Spinal cord (tissue), 10 donors: ENCODE results near the gene IP6K2. TPM values are rescaled to one million over a fixed set of nuclear protein-coding genes. Genes with fewer than 3 reads are reported as not detected.
"Not testable (repeated sequence)": the region's sequence is repeated elsewhere in the genome, so short reads cannot be mapped to it uniquely, and the experiment has no call there.

Experiments used
- DNase-seq, 6 donors: peaks; one replicate each; pipeline versions ENCODE4 v3.0.0 to v3.0.0-alpha.2; 2013 to 2015; ENCODE audit warnings: low spot score in 6 of 6, low read depth in 4 of 6
- H3K27ac ChIP-seq: one replicate; pipeline ENCODE4 v1.5.1; 2013; ENCODE audit warnings: low read depth, low read length, control low read depth
- H3K27me3 ChIP-seq: one replicate; pipeline ENCODE4 v1.6.1; 2013; ENCODE audit warnings: low read length; ENCODE audit not compliant: control insufficient read depth, insufficient read depth
- H3K36me3 ChIP-seq: one replicate; pipeline ENCODE4 v1.6.1; 2013; ENCODE audit warnings: low read length; ENCODE audit not compliant: control insufficient read depth, insufficient read depth
- H3K4me1 ChIP-seq: one replicate; pipeline ENCODE4 v1.6.1; 2013; ENCODE audit warnings: low read length; ENCODE audit not compliant: control insufficient read depth, insufficient read depth
- H3K4me3 ChIP-seq: one replicate; pipeline ENCODE4 v1.5.1; 2013; ENCODE audit warnings: low read depth, low read length, control low read depth
- H3K9me3 ChIP-seq: one replicate; pipeline ENCODE4 v1.6.1; 2013; ENCODE audit warnings: low read length; ENCODE audit not compliant: control insufficient read depth, insufficient read depth
- WGBS: methylation state at CpG from one replicate; pipeline ENCODE4 v1.1.5; 2013; ENCODE audit warnings: missing lambda C conversion rate; ENCODE audit not compliant: insufficient coverage; 5-methylcytosine and 5-hydroxymethylcytosine counted together
- polyA plus RNA-seq, 2 donors: library from polyadenylated mRNA; unstranded; fragments of 120-200 nt; gene quantifications; one replicate each; pipeline ENCODE4 v1.2.1, GENCODE V29; 2013; ENCODE audit not compliant: insufficient read length in 2 of 2
- total RNA-seq, 2 donors: library from RNA; depleted of rRNA in 1 of 2; stranded (reverse); fragments of 120-200 nt in 1 of 2; fragments of >200 nt in 1 of 2; gene quantifications; one replicate each; pipeline versions ENCODE4 v1.2.3 to v1.2.4, GENCODE V29; 2013 to 2014
- donor health status: healthy.

Gene IP6K2
- total and polyA plus RNA-seq, 4 donors, result 67.0 to 202 (median 148) TPM

DNA sequence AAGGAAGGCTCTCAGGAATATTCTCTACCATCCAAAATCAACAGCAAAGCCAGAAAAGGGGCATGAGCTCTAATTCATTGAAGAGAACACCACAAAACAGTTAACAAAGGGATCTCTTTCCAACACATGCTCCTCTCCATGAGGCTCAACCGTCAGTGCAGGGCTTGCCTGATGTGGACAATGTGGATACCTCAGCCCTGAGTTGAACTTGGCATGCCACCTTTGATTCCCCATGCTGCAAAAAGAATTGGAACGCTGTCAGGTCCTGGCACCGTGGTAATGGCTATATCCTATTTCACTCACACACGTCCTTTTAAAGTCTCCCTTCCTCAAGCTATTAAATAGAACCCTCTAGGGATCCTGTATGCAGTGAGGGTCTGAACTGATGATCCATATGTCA, 30.7 kb upstream of the IP6K2 start:
- H3K27ac ChIP-seq, result peak overlapping the region; percentile 50

DNA sequence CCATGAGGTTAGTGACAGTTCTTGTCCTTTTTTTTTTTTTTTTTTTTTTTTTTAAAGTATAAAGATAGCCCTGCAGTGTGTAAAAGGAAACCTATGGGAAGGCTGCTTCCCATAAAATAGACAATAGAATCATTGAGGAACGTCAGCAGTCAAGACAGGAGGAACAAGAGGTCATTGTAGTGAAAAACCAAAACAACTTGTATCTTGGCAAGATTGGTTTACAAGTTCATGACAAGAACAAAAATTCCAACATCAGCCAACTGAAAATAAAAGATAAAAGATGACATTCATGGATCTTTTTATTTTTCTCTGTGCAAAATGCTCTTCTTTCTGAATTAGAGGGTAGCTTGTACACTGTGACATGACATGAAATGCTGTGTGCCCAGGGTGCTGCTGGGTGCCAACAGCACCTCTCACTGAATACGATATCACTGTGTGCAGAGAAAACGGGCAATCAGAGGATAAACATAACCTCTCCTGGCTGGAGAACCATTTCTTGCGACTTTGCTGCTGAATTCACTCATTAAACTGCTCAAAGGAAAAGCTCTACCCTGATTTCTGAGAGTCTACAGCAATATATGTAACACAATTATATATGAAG, 30.1 kb upstream of the IP6K2 start:
- WGBS, result no CpG with 5 or more reads among the region's 4 CpGs
- Histone ChIP-seq H3K9me3 (no peaks in the 10 kb centered on the region), H3K4me1 (peaks cover 13% of the 10 kb centered on the region), H3K4me3 (no peak overlapping the region), H3K27ac (peak overlapping the region; percentile 50), H3K27me3 (no peaks in the 10 kb centered on the region), H3K36me3 (peaks cover 5% of the 10 kb centered on the region)
- DNase-seq, result peak in 1 of 6 donors; percentile 45

More for the DNA sequence above, 30.7 kb upstream of the IP6K2 start:
- peaks cover 13% of the 10 kb centered on the region for H3K4me1 ChIP-seq
- H3K9me3 ChIP-seq, result no peaks in the 10 kb centered on the region
- no peak for DNase-seq
- no peaks in the 10 kb centered on the region for H3K27me3 ChIP-seq
- H3K4me3 ChIP-seq, result no peak overlapping the region
- H3K36me3 ChIP-seq, result peaks cover 5% of the 10 kb centered on the region
- 60% methylated on average over 1 of the region's 4 CpGs for WGBS

DNA sequence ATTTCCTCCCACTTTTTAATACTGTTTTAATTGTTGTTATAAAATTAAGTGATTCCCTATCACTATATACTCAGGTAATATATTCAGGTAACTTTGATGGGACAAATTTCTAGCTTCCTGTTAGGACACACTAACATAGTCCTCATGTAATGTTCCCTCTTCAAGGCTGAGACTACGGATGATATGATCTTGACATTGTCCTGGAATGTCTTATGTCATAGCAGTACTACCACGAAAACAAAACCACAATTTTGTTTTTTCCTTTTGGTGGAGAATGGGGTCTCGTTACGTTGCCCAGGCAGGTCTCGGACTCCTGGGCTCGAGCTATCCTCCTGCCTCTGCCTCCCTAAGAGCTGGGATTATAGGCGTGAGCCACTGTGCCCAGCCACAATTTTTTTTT, 26.8 kb upstream of the IP6K2 start:
- Histone ChIP-seq H3K27me3 (no peaks in the 10 kb centered on the region), H3K27ac (no peak overlapping the region), H3K4me3 (no peak overlapping the region), H3K4me1 (peaks cover 37% of the 10 kb centered on the region), H3K9me3 (no peaks in the 10 kb centered on the region), H3K36me3 (peaks cover 2% of the 10 kb centered on the region)
- DNase-seq, result no peak
- WGBS, result 94% methylated on average over 4 of the region's 7 CpGs

DNA sequence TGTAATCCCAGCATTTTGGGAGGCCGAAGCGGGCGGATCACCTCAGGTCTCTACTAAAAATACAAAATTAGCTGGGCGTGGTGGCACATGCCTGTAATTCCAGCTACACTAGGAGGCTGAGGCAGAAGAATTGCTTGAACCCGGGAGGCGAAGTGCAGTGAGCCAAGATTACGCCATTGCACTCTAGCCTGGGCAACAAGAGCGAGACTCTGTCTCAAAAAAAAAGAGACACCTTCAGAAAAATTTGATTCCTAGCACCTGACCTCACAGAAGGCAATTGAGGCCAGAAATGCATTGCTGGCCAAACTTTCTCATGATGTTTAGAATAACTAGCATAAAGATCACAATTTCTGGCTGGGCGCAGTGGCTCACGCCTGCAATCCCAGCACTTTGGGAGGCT, 24.2 kb upstream of the IP6K2 start:
- H3K4me1 ChIP-seq, result peaks cover 24% of the 10 kb centered on the region
- WGBS, result 94% methylated on average over 10 of the region's 10 CpGs

DNA sequence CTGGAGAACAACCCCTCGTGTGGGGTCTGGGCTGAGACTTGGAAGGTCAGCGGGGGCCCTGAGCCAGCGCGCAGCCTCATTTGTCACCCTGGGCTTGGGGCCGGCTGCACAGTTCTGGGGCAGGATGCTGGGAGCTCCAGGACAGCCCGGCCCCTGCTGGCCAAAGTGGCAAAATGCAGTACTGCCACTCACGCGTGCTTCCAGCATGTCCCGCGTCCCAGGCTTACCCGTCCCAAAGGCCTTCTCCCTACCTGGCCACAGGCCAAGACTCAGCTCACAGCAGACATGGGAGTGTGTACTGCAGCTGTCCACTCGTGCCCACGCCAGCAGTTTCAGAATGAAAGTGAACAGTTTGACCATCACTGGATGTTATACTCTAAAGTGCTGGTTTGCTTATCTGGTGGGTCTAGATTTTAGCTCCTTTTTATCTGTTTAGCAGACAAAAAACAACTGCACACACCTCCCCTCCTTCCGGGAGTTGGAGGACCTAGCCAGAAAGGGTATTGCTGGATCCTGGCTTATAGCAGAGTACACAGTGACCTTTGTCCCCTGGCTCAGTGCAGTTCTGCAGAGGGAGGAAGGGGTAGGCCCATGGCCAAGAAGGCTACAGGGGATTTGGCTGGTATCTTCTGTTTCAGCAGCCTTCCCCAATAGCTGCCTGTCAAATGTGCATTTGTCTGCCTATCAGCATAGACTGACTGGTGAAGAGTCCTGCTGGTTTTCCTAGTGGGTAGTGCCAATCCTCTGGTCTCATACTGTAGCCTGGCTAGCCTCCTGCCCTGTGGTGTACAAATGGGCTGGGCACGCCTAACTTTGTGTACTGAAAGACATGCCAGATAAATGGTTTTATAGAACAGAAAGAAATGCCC, 23.2 kb upstream of the IP6K2 start:
- H3K4me3 ChIP-seq, result peak overlapping the region; percentile 2
- H3K36me3 ChIP-seq, result peaks cover 3% of the 10 kb centered on the region
- H3K9me3 ChIP-seq, result no peaks in the 10 kb centered on the region
- H3K27me3 ChIP-seq, result no peaks in the 10 kb centered on the region
- WGBS, result 6% methylated on average over 14 of the region's 15 CpGs
- peak in 5 of 6 donors; percentile 36 to 85 (median 49) for DNase-seq
- peak overlapping the region; percentile 76 for H3K27ac ChIP-seq
- peaks cover 30% of the 10 kb centered on the region for H3K4me1 ChIP-seq

More for the DNA sequence above, 24.2 kb upstream of the IP6K2 start:
- not testable (repeated sequence) for H3K27me3 ChIP-seq, H3K9me3 ChIP-seq, DNase-seq, H3K4me3 ChIP-seq, H3K27ac ChIP-seq, H3K36me3 ChIP-seq

DNA sequence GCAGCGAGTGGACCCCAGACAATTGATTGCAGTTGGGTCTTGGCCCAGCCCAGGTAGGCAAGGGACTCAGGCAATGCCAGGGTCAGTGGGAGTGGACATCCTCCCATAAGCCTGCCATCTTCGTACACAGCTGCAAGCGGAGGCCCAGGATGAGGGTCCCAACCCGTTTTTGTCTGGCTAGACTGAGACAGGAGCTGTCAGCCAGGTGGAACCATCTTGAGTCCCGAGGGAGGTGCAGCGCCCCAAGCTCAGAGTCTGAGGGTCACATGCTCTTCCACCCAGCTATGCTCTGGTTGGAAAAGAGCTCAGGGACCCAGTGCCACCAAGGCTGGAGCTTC, 22.6 kb upstream of the IP6K2 start:
- 82% methylated on average over 6 of the region's 6 CpGs for WGBS
- DNase-seq, result no peak
- H3K27ac ChIP-seq, result peak overlapping the region; percentile 76

DNA sequence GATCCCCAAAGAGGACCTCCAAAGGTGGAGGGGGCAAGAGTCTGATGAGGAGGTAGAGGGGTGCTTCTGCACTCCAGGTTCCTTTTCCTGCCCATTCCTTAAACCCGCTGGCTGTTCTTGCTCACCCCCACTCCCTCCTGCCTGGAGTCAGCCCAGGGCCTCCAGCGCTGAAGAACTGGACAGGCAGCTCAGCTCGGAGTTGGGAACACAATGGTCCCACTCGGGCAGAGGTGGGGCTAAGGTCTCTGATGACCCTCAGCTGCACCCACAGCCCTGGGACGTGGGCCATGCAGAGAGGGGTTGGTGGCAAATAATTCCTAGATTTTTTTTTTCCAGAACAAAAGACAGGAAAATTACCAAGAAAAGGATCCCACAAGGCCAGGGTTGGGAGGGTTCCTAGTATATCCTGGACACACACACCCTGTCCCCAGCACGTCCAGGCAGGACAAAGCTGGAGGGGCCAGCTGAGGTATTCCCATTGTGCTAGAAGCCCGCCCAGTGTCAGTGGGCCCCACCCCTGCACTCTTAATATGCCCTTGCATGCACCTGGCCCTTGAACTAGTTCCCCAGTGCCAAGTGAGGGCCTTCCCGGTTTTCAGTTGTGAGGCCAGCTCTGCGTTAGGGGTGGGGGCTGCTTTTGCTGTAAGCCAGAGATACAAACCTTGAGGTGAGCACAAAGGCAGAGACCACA, 22.1 kb upstream of the IP6K2 start:
- Histone ChIP-seq H3K4me1 (peaks cover 30% of the 10 kb centered on the region), H3K27me3 (no peaks in the 10 kb centered on the region), H3K27ac (no peak overlapping the region), H3K36me3 (peaks cover 3% of the 10 kb centered on the region), H3K4me3 (no peak overlapping the region), H3K9me3 (no peaks in the 10 kb centered on the region)
- WGBS, result 84% methylated on average over 8 of the region's 9 CpGs
- DNase-seq, result no peak

More for the DNA sequence above, 22.6 kb upstream of the IP6K2 start:
- Histone ChIP-seq H3K36me3 (peaks cover 3% of the 10 kb centered on the region), H3K4me1 (peaks cover 30% of the 10 kb centered on the region), H3K4me3 (no peak overlapping the region), H3K27me3 (no peaks in the 10 kb centered on the region), H3K9me3 (no peaks in the 10 kb centered on the region)

DNA sequence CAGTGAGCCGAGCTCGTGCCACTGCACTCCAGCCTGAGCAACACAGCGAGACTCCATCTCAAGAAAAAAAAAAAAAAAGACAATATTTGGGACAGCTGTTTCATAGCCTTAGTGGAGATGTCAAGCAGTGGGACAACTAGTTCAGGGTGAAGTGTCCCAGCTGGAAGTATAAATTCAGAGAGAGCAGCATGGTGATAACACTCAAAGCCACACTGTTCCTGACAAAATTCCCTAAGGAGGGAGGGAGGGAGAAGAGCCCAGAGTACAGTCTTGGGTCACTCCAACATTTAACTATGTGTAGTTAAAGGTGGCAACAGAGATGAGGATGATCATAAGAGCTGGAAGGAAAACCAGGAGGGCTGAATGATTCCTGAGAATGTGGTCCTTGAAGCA, 21.1 kb upstream of the IP6K2 start:
- no peak overlapping the region for H3K27ac ChIP-seq
- WGBS, result no CpG with 5 or more reads among the region's 3 CpGs

DNA sequence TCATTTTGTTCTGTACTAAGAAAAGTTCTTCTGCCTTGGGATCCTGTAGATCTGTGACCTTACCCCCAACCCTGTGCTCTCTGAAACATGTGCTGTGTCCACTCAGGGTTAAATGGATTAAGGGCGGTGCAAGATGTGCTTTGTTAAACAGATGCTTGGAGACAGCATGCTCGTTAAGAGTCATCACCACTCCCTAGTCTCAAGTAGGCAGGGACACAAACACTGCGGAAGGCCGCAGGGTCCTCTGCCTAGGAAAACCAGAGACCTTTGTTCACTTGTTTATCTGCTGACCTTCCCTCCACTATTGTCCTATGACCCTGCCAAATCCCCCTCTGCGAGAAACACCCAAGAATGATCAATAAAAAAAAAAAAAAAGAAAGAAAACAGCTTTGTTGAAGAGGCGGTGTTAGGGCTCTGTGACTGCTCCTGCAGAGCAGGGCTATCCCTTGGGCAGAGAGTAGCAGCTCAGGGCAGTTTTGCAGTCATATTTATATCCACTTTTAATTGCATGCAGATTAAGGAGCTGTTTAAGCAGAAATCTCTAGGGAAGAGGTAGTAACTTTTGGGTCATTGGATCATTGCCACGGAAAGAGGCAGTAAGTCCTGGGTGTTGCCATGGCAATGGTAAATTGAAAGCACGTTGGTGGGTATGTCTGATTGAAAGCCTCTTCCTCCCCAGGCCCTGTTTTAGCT, 18.2 kb upstream of the IP6K2 start:
- H3K27me3 ChIP-seq, H3K36me3 ChIP-seq, H3K9me3 ChIP-seq, H3K27ac ChIP-seq, H3K4me3 ChIP-seq: not testable (repeated sequence)
- peak in 1 of 6 donors; percentile 57 for DNase-seq
- WGBS, result no CpG with 5 or more reads among the region's 8 CpGs
- peaks cover 19% of the 10 kb centered on the region for H3K4me1 ChIP-seq

More for the DNA sequence above, 21.1 kb upstream of the IP6K2 start:
- Histone ChIP-seq H3K4me1 (peaks cover 30% of the 10 kb centered on the region), H3K4me3 (no peak overlapping the region), H3K36me3 (peaks cover 3% of the 10 kb centered on the region), H3K27me3 (no peaks in the 10 kb centered on the region), H3K9me3 (no peaks in the 10 kb centered on the region)
- DNase-seq, result no peak
